Esophagus squamous epithelium (tissue), 4 donors: ENCODE results near the gene HMCN1.

Source experiments
- CTCF ChIP-seq, 6 experiments: fragments of 450-650 bp in 4 of 6; fragments of 200-600 bp in 2 of 6; sonication (generic) in 2 of 6; IDR thresholded peaks; one replicate each; pipeline ENCODE4 v1.5.1; 2016 to 2019; ENCODE audit warnings: antibody characterized with exemption in 6 of 6, mild to moderate bottlenecking in 4 of 6, moderate library complexity in 4 of 6
- POLR2A ChIP-seq, 4 donors: fragments of 450-650 bp; IDR thresholded peaks; one replicate each; pipeline ENCODE4 v1.6.1; 2017; ENCODE audit warnings: antibody characterized with exemption in 4 of 4, mild to moderate bottlenecking in 4 of 4, moderate library complexity in 3 of 4

- TF ChIP-seq POLR2A (IDR thresholded peaks at IDR 0.05) (no peak), CTCF (IDR thresholded peaks at IDR 0.05) (no peak)
Observed at GRCh38 chr1:186054932-186055331, 320.7 kb downstream of the HMCN1 start.
